Measurements from ENCODE around the gene PRSS50.

The PRSS50 gene

GRCh38 chr3:46690798-46691197 is 26.9 kb downstream of the PRSS50 start:
- no peak for DNase-seq (ENCODE audit: low spot score)

DNA sequence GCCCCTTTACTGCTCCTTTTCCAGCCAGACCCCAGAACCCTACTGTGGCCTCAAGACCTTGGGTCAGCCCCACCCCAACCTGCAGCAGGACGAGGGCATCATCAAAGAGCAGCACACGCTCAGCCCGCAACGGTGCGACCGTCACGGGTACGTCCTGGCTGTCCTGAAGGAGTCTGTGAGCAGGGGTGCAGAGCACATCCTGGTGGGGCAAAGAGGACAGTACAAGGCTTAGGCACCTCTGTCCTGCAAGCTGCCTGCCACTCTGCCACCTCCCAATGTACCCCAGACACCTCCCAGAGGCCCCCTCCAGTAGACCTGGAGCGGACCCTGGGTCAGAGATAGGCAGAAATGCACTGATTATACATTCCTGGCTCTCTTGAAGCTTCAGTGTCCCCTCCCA is 32.2 kb downstream of the PRSS50 start:
- DNase-seq (ENCODE audit: low spot score) = no peak

DNA sequence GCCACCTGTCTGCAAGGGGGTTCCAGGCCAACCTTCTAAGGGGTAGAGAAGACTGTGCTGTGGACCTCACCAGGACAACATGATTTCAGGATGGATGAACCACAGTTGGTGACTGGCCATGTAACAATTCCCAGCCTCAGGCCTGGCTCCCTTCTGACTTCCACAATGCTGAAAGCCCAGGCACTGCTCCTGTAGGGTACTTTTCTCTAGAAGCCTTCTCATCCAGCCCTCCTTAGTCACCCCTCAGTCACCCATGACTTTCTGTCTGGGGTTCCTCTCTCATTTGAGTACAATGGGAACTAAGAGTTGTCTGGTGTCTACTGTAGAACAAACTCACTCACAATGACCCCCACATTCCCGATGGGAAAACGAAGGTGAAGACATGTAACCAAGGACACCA is 32.8 kb downstream of the PRSS50 start:
- DNase-seq (ENCODE audit: low spot score) = no peak

DNA sequence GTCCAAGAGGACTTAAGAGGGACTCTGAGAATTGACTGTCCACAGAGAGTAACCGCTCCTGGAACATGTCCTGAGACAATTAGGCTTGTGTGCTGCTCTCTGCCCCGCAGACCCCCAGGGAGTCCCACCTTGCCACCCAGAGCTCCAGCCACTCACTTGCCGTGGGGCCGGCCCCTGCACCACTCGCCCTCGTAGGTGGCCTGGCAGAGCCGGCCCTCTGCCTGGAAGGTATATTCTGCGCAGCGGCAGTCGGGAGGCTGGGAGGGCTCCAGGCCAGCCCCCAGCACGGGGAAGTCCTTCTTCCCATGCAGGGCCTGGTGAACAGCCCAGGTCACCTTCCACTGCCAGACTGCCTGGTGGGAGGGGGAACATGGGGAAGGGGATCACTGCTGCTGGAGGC is 34.7 kb downstream of the PRSS50 start:
- no peak for DNase-seq (ENCODE audit: low spot score)

DNA sequence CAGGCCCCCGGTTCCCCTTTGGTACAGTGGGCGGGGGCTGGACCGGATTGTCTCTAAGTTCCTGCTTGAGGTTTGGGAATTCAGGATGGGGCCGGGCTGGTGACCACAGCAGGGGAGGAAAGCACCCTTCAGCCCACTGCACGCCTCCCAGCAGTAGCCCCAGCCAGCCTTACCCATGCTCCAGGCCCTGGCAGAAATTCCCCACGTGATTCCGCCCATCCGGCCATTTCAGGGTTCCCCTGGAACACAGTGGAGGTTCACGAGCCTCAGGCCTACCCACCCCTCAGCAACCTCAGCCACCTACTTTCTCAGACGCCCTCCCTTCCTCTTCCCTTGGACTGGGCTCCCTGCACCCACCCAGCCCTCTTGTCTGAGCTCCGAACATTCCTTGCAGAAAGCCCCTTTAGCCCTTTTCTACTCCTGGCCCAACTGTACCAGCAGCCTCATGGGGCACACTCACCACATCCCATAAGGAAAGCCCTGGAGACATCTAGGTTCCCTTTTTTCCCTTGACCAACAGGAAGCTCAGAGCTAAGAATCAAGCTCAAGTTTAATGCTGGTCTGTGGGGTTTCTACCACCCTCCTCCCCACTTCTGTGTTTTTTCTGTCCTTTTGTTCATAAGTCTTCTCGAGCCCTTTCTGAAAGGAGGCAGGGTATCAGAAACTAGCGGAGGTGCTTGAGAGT is 35.7 kb downstream of the PRSS50 start:
- no peak for DNase-seq (ENCODE audit: low spot score)

- DNase-seq (ENCODE audit: low spot score) = no peak
These were observed 36.3 kb downstream of the PRSS50 start for GRCh38 chr3:46681387-46681786.

GRCh38 chr3:46680298-46680826 is 37.3 kb downstream of the PRSS50 start:
- DNase-seq (ENCODE audit: low spot score) = no peak

DNA sequence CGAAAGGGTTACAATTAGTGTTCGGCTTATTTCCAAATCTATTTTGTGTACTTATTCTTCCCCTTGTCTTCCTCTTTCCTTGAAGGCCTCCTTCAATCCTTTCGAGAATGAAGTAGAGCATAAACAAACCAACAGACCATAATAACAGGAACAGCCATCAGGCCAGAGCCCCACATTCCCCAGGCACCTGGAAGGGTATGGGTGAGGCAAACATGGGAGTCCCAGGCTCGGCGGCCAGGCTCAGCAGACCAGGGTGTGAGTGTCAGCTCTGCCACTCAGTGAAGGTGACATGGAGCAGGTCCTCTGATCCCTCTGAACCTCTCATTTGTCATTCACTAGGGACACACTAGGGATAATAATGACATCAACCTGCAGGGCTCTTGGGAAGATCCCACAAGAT is 38.0 kb downstream of the PRSS50 start:
- DNase-seq (ENCODE audit: low spot score) = no peak

- DNase-seq (ENCODE audit: low spot score) = no peak
These were observed 39.4 kb downstream of the PRSS50 start for GRCh38 chr3:46678280-46678679.

GRCh38 chr3:46677411-46677726 is 40.3 kb downstream of the PRSS50 start:
- no peak for DNase-seq (ENCODE audit: low spot score)

GRCh38 chr3:46676601-46677410 is 40.9 kb downstream of the PRSS50 start:
- DNase-seq (ENCODE audit: low spot score) = no peak

DNA sequence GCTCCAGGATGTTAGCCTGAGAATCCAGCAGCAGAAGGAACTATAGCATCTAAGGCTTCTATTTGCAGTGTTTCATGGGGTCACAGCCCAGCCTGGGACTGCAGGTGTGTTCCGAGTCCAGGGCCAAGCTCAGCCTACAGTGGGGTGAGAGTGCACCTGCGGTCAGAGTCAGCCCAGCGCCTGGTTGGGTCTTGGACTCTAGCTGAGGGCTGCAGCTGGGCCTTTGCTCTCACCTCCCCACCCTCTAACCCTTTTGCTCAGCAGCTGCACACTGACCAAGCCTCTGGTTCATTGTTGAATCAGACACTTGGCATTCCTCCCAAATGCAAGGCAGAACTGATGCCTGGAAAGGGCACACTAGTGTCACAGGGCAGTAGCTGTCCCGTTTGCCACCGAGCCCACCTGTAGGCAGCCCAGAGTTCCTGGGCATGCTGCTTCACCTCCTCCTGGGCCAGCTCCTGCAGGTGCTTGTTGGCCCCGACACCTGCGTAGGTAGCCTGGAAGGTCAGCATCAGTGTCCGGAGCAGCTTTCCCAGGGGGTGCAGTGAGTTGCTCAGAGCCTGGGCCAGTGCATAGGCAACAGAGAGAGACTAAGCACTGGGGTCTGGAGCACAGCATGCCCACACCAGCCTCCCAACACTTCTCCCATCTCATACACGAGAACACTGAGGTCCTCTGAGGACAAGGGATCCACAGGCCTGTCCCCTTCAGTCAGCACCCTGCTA is 41.7 kb downstream of the PRSS50 start:
- no peak for DNase-seq (ENCODE audit: low spot score)

DNA sequence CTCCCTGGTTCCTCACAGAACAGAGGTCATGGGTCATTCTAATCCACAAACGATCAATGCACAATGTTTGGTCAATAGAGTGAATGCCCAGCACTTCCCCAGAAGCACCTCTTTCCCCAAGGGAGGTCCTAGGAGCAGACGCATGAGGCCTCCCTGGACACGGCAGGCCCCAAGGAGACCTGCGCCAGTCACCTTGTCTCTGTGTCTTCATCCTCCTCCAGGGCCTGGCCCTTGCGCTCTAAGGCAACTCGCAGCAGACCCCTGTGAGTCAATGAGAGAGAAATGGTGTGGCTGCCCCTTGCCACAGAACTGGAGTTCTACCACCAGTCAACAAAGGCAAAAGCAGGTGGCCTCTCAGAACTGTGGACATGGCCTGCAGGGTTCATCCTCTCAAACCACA is 42.2 kb downstream of the PRSS50 start:
- DNase-seq (ENCODE audit: low spot score) = no peak

DNA sequence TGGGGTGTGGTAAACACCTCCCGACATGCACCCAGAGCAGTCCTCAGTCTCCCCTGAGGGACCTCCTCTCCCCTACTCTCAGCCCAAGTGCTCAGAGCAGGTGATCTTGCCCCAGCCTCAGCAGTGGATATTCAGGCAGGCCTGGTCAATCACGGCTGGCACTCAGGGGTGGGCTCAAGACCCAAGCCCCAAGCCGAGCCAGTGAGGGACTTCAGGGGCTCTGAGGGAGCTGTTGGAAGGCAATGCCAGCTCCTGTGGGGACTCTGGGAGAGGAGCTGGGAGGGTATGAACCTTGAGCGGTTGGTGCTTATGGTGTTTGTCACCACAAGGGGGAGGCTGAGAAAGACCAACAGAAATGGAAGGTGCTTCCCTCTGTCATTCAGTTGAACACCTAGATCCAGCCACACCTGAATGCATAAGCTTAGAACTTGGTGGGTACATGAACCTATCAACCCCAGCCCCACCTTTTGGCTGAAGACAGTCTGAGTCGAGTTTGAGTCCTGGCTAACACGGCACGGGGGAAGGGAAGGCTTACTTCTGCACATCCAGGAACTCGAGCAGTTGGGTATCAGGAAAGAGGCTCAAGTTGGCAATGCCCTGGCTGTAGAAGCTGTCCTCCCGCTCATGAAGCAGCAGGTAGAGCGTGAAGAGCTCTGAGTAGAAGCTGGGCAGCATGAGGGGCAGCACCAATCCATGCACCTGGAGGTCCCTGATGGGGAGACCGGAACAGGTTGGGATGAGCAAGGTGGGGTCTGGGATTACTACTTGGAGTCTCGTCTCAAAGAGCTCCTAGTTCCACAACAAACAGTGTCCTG is 43.4 kb downstream of the PRSS50 start:
- no peak for DNase-seq (ENCODE audit: low spot score)

- DNase-seq (ENCODE audit: low spot score) = no peak
These were observed 44.3 kb downstream of the PRSS50 start for GRCh38 chr3:46673151-46674030.

GRCh38 chr3:46672349-46672695 is 45.3 kb downstream of the PRSS50 start:
- DNase-seq (ENCODE audit: low spot score) = no peak

DNA sequence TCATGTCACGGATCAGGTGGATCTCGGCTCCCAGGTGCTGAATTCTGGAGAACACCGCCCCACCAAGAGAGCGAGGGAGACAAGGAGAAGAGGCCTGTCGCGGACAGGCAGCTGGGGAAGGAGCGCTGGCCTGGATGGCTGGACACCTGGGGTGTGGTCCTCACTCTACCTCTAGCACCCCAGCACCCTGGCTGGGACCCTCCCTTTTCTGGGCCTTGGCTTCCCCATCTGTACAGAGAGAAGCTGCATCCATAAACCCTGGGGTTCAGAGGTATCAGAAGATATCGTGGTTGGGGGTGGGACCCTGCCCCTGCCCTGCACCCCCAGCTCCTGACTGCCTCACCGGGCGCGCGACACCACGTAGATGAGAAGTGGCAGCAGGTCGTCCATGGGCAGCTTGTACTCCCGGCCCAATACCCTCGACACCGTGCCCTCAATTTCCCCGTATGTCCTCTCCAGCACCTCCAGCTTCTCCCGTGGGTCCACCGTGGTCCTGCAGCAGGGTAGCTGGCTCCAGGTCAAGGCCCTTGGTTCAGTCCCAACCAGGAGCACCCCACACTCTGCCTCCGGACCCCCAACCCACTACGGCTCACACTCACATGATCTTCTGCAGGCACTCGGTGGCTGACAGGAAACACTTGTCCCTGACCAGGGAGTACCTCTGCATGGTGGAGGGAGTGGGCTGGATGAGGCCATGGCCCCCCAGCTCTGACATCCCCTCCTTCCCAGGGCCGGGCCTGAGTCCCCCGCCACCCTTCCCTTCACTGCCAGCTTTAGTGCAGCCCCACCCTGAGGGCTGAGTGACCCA is 45.9 kb downstream of the PRSS50 start:
- DNase-seq (ENCODE audit: low spot score) = no peak

DNA sequence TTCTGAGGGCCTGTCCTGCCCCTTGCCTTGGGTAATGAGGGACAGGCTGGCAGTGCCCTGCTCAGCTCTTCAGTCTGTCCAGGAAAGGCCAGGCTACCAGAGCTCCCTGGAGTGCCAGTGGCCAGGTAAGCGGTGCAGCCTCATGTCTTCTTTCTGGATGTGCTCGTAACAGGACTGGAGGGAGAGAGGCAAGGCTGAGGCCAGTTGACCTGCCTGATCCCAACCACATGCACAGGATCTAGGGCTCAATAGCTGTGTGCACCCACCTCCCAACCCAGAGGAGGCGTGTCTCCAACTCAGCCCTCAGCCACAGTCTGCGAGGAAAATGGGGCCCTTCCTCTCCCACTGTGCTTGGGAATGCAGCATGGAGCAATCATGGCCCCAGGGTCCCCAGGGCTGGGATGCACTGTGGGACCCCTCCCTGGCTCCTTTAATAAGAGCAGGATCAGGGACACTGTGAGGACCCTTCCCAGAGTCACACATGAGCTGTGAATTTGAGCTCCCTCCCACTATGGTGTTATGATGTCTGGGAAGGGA is 46.7 kb downstream of the PRSS50 start:
- DNase-seq (ENCODE audit: low spot score) = no peak

DNA sequence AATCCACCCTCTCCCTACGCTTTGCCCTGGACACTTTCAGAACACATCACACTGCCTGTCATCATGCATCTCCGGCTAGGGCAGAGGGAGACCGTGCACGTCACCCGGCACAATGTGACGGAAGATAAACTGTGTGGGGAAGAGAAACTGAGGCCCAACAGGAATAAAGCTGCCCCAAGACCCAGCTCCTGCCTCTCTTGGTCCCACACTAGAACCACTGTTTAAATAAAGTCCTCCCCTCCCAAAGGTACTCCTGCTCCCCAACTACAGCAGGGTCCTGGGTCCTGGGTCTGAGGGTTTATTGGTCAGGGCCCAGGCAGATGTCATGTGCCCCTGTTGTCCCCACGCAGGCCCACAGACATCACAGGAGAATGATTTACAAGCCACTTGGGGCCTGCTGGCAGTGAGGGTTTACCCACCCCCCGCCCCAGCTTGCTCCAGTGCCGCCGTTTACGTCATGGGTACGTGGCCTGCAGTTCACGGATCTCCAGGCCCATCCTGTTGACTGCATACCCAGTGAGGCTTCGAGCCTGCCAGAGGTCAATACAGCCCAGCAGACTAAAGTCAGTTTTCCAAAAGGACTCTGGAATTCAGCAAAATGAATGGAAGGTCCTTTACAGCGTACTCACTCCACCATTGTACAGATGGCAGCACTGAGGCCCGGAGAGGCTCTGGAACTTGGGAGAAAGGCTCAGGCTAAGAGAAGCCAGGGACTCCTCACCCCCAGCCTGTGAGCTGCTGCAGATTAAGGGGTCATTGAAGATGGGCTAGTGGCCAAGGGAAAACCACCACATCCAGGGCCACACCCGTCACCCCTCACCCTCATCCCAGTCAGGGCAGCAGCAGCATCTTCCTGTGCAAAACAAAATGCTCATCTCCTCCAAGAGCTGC is 47.4 kb downstream of the PRSS50 start:
- DNase-seq (ENCODE audit: low spot score) = no peak
